Esophagus squamous epithelium (tissue), 5 donors: ENCODE measurements around the gene SMYD3. TPM values are rescaled to one million over a fixed set of nuclear protein-coding genes. Genes with fewer than 3 reads are reported as not detected.

Experiments
- DNase-seq: peaks from one replicate; lab custom pipeline; 2025; lab: John Stamatoyannopoulos, UW
- H3K27ac ChIP-seq, 4 donors: fragments of 200-600 bp; sonication (generic); one replicate each; pipeline ENCODE4 v1.5.1; 2016 to 2019; ENCODE audit warnings: mild to moderate bottlenecking in 1 of 4
- H3K27me3 ChIP-seq, 4 donors: fragments of 200-600 bp; sonication (generic); 1 replicate in 3 of 4; 2 replicates in 1 of 4; pipeline versions ENCODE4 v1.5.1 to v1.6.0; 2017 to 2021; ENCODE audit warnings: antibody characterized with exemption in 1 of 4
- H3K36me3 ChIP-seq, 3 donors: fragments of 200-600 bp; sonication (generic); one replicate each; pipeline ENCODE4 v1.5.1; 2016 to 2019
- H3K4me1 ChIP-seq, 3 donors: fragments of 200-600 bp; sonication (generic); one replicate each; pipeline ENCODE4 v1.5.1; 2017 to 2019
- H3K4me3 ChIP-seq, 4 donors: fragments of 200-600 bp; sonication (generic); 1 replicate in 3 of 4; 2 replicates in 1 of 4; pipeline ENCODE4 v1.5.1; 2016 to 2019; ENCODE audit warnings: mild to moderate bottlenecking in 2 of 4, moderate library complexity in 1 of 4
- H3K9me3 ChIP-seq, 3 donors: fragments of 200-600 bp; sonication (generic); one replicate each; pipeline ENCODE4 v1.5.1; 2016 to 2019
- CTCF ChIP-seq, 6 experiments: fragments of 450-650 bp in 4 of 6; fragments of 200-600 bp in 2 of 6; sonication (generic) in 2 of 6; IDR thresholded peaks; one replicate each; pipeline ENCODE4 v1.5.1; 2016 to 2019; ENCODE audit warnings: antibody characterized with exemption in 6 of 6, mild to moderate bottlenecking in 4 of 6, moderate library complexity in 4 of 6
- POLR2A ChIP-seq, 4 donors: fragments of 450-650 bp; IDR thresholded peaks; one replicate each; pipeline ENCODE4 v1.6.1; 2017; ENCODE audit warnings: antibody characterized with exemption in 4 of 4, mild to moderate bottlenecking in 4 of 4, moderate library complexity in 3 of 4
- whole genome bisulfite sequencing, 2 donors: methylation state at CpG; one replicate each; pipeline ENCODE4 v1.1.5; 2018; 5-methylcytosine and 5-hydroxymethylcytosine counted together
- intact Hi-C: fragments of 100-400 bp; cut with DNase I; formaldehyde crosslinking; loops from one replicate; pipeline ENCODE4 v1.15.0; 2022
- total RNA-seq, 4 donors: library from RNA; depleted of rRNA; stranded (reverse); fragments of >200 nt; gene quantifications; one replicate each; pipeline ENCODE4 v1.1.0, GENCODE V29; 2016
- donor health status: DM: yes; HTN: yes; CAD: no.

SMYD3 gene
- total RNA-seq, 4 donors from 2014 or later: 8.4 to 15.8 (median 11.5) TPM

GRCh38 chr1:245903851-245904250 lies 603.2 kb downstream of the SMYD3 start:
- Histone ChIP-seq H3K9me3 (no peaks in the 10 kb centered on the region), H3K36me3 (no peaks in the 10 kb centered on the region), H3K4me1 (no peaks in the 10 kb centered on the region), H3K27ac (no peak overlapping the region), H3K4me3 (no peak overlapping the region), H3K27me3 (no peaks in the 10 kb centered on the region)
- TF ChIP-seq CTCF (IDR thresholded peaks at IDR 0.05) (no peak), POLR2A (IDR thresholded peaks at IDR 0.05) (no peak)
- DNase-seq: no peak
- intact Hi-C loops: no loop called here
- WGBS, 2 donors: 86 to 93% methylated on average over 3 of the region's 3 CpGs

- Histone ChIP-seq H3K27ac (no peak overlapping the region), H3K27me3 (no peaks in the 10 kb centered on the region), H3K4me1 (no peaks in the 10 kb centered on the region), H3K4me3 (no peak overlapping the region), H3K9me3 (no peaks in the 10 kb centered on the region), H3K36me3 (no peaks in the 10 kb centered on the region)
- no peak for TF ChIP-seq CTCF (IDR thresholded peaks at IDR 0.05)
- no peak for TF ChIP-seq POLR2A (IDR thresholded peaks at IDR 0.05)
- intact Hi-C loops: no loop called here
- WGBS, 2 donors: 48 to 70% methylated on average over 1 of the region's 1 CpG
- no peak for DNase-seq
Observed at GRCh38 chr1:245901565-245901964, 605.5 kb downstream of the SMYD3 start.

GRCh38 chr1:245901037-245901436 lies 606.0 kb downstream of the SMYD3 start:
- WGBS, 2 donors: 69 to 98% methylated on average over 2 of the region's 2 CpGs
- TF ChIP-seq POLR2A (IDR thresholded peaks at IDR 0.05) (no peak), CTCF (IDR thresholded peaks at IDR 0.05) (no peak)
- Histone ChIP-seq H3K27me3 (no peaks in the 10 kb centered on the region), H3K4me1 (no peaks in the 10 kb centered on the region), H3K9me3 (no peaks in the 10 kb centered on the region), H3K36me3 (no peaks in the 10 kb centered on the region), H3K27ac (no peak overlapping the region), H3K4me3 (no peak overlapping the region)
- DNase-seq: no peak
- intact Hi-C loops: no loop called here

GRCh38 chr1:245898581-245898980 lies 608.5 kb downstream of the SMYD3 start:
- Histone ChIP-seq H3K27me3 (no peaks in the 10 kb centered on the region), H3K27ac (no peak overlapping the region), H3K9me3 (no peaks in the 10 kb centered on the region), H3K4me1 (no peaks in the 10 kb centered on the region), H3K36me3 (no peaks in the 10 kb centered on the region), H3K4me3 (no peak overlapping the region)
- intact Hi-C loops: no loop called here
- no peak for DNase-seq
- 88 to 92% methylated on average over 2 of the region's 2 CpGs for WGBS, 2 donors
- TF ChIP-seq POLR2A (IDR thresholded peaks at IDR 0.05): no peak
- TF ChIP-seq CTCF (IDR thresholded peaks at IDR 0.05): no peak

GRCh38 chr1:245896258-245896657 lies 610.8 kb downstream of the SMYD3 start:
- no peak overlapping the region for H3K4me3 ChIP-seq
- WGBS, 2 donors: 79 to 92% methylated on average over 3 of the region's 3 CpGs
- intact Hi-C loops: no loop called here
- no peaks in the 10 kb centered on the region for H3K9me3 ChIP-seq
- no peaks in the 10 kb centered on the region for H3K27me3 ChIP-seq
- TF ChIP-seq CTCF (IDR thresholded peaks at IDR 0.05): no peak
- no peak for DNase-seq
- no peaks in the 10 kb centered on the region for H3K4me1 ChIP-seq
- H3K36me3 ChIP-seq: no peaks in the 10 kb centered on the region
- no peak overlapping the region for H3K27ac ChIP-seq
